Muscle of arm (tissue), 12 donors: ENCODE results near the gene ADGRD1. TPM values are rescaled to one million over a fixed set of nuclear protein-coding genes. Genes with fewer than 3 reads are reported as not detected.

Experiments used
- DNase-seq: peaks from one replicate; pipeline ENCODE4 v3.0.0-alpha.2; 2013
- polyA plus RNA-seq, 12 donors: library from polyadenylated mRNA; unstranded; fragments of 120-200 nt; gene quantifications; one replicate each; pipeline ENCODE4 v1.2.1, GENCODE V29; 2013; ENCODE audit not compliant: insufficient read length in 12 of 12

The ADGRD1 gene
- polyA plus RNA-seq, 12 donors: 5.5 to 37.3 (median 11.8) TPM; not detected in 1

DNA sequence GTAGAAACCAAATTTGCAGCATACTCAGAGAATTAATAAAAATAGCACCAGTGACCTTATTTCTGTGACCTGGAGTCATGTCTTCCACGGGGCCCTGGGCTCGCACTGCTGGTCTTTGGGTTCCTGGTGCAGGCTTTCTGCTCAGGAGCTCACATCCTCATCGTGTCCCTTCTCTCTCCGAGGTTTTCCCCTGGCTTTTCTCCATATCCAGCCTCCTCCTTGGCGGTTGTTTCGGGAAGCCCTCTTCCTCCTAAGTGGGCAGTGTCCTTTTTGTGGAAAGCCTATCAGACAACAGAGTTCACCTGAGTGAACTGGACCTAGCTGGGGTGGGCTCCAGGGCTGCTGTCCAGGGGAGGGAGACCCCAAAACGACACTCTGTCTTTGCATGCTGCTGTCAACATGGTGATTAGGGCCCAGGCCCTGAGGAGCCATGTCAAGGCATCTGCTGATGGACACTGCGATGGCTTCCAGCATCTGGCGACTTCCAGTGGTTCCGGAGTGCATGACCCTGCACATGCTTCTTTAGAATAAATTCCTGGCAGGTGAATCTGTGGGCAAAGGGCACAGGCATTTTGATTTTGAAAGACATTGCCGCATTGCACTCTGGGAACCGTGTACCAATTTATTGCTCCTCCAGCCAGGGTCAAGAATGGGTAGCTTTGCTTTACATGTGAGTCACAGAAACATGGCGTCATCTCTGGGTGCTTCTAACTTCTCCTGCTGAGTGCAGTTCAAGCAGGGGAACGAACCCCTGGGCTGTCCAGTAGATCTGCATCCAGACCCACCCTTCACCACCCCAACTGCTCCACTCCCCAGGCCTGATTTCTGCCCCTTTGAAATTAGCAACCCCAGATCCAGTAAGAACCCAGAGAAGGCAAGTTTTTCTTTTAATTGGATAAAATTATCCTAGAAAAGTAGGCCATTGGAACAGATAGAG, 136.8 kb downstream of the ADGRD1 start:
- no peak for DNase-seq

DNA sequence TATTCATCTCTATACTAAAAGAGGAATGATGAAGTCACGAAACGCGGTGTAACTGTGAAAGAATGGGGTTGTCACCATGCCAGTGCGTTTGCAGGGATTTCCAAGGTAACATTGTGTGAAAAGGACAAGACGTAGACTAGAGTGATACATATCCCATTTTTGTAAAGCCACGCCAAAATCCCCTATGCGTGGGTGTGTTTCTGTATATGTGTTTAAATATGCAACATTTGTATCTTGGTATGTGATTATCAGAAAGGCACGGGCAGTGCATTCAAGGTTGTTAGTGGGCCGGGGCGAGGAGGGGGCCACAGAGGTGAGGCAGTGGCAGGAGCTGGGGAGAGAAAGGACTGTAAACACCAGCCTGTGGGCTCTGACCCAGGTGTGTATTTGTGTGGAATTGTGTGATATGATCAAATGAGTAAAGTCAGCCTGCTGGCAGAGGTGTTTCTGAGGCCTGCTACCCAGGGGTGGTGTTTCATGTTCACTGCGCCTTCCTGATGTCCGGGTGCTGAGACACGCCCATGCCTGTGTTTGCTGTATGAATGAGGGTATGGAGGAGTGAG, 137.8 kb downstream of the ADGRD1 start:
- DNase-seq: no peak

GRCh38 chr12:131091976-131092691, 138.4 kb downstream of the ADGRD1 start:
- no peak for DNase-seq

GRCh38 chr12:131092901-131093603, 139.3 kb downstream of the ADGRD1 start:
- no peak for DNase-seq

DNA sequence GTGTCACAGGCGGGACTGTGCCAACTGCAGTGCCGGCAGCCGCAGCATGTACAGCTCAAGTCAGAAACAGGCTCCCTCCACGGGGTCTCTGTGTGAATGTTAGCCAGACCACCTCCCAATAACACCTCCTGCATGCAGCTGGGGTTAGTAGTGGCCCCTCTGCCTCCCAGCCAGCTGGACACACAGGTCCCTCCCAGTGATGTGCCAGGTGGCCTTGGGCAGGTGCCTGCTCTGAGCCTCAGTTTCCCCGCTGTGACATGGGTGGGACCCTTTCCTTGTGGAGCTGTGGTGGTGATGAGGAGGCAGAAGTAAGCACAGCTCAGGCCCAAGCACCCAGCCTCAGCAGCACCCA, 139.9 kb downstream of the ADGRD1 start:
- no peak for DNase-seq

DNA sequence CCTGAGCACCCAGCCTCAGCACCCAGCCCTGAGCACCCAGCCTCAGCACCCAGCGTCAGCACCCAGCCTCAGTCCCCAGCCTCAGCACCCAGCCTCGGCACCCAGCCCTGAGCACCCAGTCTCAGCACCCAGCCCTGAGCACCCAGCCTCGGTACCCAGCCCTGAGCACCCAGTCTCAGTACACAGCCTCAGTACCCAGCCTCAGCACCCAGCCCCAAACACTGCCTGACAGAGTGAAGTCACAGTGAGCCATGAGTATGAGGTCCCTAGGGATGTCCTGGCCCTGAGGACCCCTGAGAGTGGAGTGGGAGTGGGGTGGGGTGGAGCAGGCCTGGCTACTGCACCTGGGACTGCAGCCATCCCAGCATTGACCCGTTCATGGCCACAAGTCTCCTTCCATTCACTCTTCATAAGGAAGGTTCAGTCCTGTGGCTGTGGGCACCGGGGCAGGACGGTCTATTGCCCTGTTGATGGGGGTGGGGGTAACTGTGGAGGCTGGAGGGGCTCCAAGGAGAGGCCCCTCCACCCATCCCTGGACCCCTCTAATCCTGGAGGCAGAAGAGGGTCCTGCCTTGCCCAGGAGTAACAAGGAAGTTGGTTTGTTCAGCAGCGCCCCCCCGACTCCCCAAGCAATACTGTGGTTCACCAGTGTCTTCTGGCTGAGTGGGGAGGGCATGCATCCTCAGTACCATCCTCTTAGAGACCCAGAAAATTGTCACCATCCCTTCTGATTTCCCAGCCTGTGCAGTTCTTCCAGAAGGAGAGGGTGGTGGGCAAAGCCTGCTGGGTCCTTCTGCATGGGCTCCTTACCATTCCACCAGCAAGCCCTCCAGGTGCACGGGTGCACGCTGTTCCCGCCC, 140.5 kb downstream of the ADGRD1 start:
- no peak for DNase-seq

DNA sequence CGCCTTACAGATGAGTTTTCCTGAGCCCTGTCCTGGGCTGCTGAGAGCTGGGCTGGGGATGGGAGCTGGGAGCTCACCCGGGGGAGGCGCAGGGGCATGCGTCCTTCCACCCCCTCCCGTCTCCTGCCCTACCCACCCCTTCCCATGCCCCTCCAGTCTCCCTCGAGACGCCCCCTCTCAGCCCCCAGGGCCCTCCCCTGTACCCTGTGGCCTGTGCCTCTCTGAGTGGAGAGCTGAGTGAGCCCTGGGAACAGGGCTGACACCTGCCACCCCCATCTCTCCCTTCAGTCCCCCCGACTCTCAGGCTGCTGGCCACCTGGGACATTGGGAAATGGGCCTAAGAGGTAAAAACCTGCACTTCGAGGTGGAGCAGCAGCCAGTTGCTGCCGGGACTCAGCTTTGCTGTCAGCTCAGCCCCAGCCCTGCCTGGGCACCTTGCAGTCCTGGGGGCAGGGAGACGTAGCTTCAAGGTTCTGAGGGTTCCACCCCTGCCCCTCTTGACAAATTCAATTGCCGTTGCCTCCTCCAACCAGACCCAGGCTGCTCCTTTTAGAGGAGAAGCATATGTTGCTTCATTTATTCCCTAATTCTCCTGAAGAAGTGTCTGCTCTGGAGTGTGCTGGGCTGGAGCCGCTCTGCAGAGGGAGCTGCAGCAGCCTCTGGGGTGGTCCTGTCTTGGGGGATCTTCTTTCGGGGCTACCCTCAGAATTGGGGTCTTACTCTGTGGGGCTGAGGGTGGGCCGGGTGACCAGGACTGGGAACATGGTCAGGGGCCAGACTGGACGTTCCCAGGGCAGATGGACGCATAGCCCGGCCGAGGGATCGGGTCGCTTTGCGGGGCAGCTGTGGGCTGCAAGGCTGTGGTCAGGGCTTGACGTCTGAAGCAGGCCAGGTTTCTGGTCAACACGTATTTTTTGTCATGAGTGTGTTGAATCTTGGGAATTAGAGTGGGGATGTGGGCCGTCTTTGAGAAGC, 141.4 kb downstream of the ADGRD1 start:
- DNase-seq: no peak

- DNase-seq: no peak
These were observed 142.3 kb downstream of the ADGRD1 start for GRCh38 chr12:131095826-131096680.

GRCh38 chr12:131096681-131097181, 143.0 kb downstream of the ADGRD1 start:
- DNase-seq: no peak

GRCh38 chr12:131097202-131098177, 143.8 kb downstream of the ADGRD1 start:
- DNase-seq: no peak

DNA sequence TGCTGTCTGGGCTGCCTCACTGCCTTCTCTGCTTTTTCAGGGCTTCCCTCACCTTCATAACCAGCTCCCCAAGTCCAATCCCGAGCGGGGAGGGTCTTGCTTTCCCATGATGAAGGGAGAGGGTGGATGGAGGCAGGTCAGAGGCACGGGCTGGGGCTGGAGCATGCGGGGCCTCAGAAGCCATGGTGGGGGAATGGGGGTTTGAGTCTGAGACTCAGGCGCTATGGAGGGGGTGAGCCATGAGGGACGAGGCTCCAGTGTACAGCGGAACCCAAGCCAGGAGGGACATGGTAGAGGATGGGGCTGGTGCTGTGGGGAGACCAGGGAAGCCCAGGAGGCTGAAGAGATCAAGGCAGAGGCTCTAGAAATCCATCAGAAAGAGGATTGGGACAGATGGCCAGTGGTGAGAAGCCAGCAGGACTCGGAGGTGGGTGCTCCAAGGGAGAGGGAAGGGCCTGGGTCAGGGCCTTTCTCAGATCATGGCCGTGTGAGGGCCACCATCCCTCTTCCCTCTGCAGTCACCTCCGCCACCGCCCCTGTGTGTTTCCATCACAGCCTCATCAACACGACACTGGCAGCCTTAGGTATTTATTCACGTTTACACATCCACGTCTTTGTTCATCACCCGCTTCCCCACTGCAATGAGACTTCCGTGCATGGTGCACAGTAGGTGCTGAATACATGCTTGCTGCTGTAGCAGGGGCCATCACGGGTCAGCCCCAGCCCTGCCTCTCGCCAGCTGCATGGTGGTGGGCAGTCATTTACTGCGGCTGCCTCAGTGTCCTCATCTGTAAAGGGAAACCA, 144.7 kb downstream of the ADGRD1 start:
- DNase-seq: no peak

- no peak for DNase-seq
These were observed 146.4 kb downstream of the ADGRD1 start for GRCh38 chr12:131100031-131100674.

GRCh38 chr12:131101006-131101405, 147.3 kb downstream of the ADGRD1 start:
- no peak for DNase-seq

DNA sequence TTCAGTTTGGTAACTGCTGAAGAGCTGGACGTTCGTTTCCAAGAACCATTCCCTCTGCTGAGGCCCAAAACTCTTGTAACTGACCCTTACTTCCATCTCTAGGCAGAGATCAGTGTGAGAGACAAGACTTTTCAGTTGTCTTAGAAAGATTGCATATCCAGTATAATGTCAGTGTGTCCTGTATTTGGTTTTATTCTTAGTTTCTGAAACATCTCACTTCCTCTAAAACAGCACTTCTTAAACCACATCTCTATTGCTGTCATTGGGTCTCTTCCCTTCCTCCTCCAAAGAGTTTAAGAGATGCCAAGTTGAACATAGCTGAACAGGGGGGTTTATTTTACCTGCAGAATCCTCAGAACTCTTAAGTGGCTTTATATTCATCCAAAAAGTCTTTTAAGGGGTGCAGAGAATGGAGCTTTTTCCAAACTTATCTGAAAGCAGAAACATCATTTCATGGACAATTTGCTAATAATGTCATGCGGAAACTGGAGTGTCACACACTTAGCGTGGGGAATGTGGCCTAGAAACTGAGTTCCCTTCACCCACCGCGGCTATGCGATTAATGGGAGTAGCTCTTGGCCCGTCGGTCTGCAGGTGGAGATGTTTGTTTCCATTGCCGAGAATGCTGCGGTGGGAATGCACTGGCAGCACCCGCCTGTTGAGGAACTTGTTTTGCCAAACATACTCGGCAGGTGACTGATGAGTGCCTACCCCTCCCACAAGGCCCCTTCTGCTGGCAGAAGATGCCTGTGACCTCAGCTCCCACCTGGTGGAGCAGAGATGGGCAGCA, 148.2 kb downstream of the ADGRD1 start:
- no peak for DNase-seq

- DNase-seq: no peak
These were observed 148.8 kb downstream of the ADGRD1 start for GRCh38 chr12:131102493-131102931.
